Fibroblast of upper back skin (primary cell): ENCODE data around the gene PLET1.

ENCODE experiments used
- DNase-seq: peaks from one replicate; pipeline ENCODE4 v3.0.0-alpha.2; 2013

PLET1 gene

GRCh38 chr11:112280268-112281126 is 19.8 kb upstream of the PLET1 start:
- DNase-seq, result peak; percentile 81

GRCh38 chr11:112279901-112280267 is 19.2 kb upstream of the PLET1 start:
- DNase-seq, result peak; percentile 46

GRCh38 chr11:112278803-112279202 is 18.1 kb upstream of the PLET1 start:
- no peak for DNase-seq

- no peak for DNase-seq
Measured at GRCh38 chr11:112277941-112278340, 17.3 kb upstream of the PLET1 start.

GRCh38 chr11:112277029-112277428 is 16.4 kb upstream of the PLET1 start:
- no peak for DNase-seq

- DNase-seq, result no peak
Measured at GRCh38 chr11:112274007-112274783, 13.5 kb upstream of the PLET1 start.

- DNase-seq, result no peak
Measured at GRCh38 chr11:112273066-112273465, 12.4 kb upstream of the PLET1 start.

GRCh38 chr11:112271242-112271641 is 10.6 kb upstream of the PLET1 start:
- no peak for DNase-seq

- DNase-seq, result no peak
Measured at GRCh38 chr11:112270551-112271180, 10.0 kb upstream of the PLET1 start.

GRCh38 chr11:112269139-112269538 is 8.5 kb upstream of the PLET1 start:
- no peak for DNase-seq

- no peak for DNase-seq
Measured at GRCh38 chr11:112268406-112268805, 7.7 kb upstream of the PLET1 start.

- DNase-seq, result peak; percentile 55
Measured at GRCh38 chr11:112267188-112267591, 6.5 kb upstream of the PLET1 start.

- no peak for DNase-seq
Measured at GRCh38 chr11:112266410-112266778, 5.7 kb upstream of the PLET1 start.

- peak; percentile 60 for DNase-seq
Measured at GRCh38 chr11:112265659-112266409, 5.2 kb upstream of the PLET1 start.

- DNase-seq, result peak; percentile 68
Measured at GRCh38 chr11:112255067-112255720, 5.5 kb downstream of the PLET1 start.

- DNase-seq, result no peak
Measured at GRCh38 chr11:112253605-112254242, 6.9 kb downstream of the PLET1 start.

- DNase-seq, result peak; percentile 21
Measured at GRCh38 chr11:112249871-112250610, 10.6 kb downstream of the PLET1 start.

- DNase-seq, result peak; percentile 40
Measured at GRCh38 chr11:112248201-112248600, 12.5 kb downstream of the PLET1 start.

GRCh38 chr11:112247201-112247600 is 13.5 kb downstream of the PLET1 start:
- no peak for DNase-seq

- peak; percentile 47 for DNase-seq
Measured at GRCh38 chr11:112241486-112241885, 19.2 kb downstream of the PLET1 start.

- DNase-seq, result no peak
Measured at GRCh38 chr11:112238041-112238440, 22.6 kb downstream of the PLET1 start.
